ENCODE measurements around the gene RHO. TPM values are rescaled to one million over a fixed set of nuclear protein-coding genes. Genes with fewer than 3 reads are reported as not detected.
"Not testable (repeated sequence)": the region's sequence is repeated elsewhere in the genome, so short reads cannot be mapped to it uniquely, and the experiment has no call there.

RHO gene
- total RNA-seq, 1 donor from 2014 or later, result not detected

DNA sequence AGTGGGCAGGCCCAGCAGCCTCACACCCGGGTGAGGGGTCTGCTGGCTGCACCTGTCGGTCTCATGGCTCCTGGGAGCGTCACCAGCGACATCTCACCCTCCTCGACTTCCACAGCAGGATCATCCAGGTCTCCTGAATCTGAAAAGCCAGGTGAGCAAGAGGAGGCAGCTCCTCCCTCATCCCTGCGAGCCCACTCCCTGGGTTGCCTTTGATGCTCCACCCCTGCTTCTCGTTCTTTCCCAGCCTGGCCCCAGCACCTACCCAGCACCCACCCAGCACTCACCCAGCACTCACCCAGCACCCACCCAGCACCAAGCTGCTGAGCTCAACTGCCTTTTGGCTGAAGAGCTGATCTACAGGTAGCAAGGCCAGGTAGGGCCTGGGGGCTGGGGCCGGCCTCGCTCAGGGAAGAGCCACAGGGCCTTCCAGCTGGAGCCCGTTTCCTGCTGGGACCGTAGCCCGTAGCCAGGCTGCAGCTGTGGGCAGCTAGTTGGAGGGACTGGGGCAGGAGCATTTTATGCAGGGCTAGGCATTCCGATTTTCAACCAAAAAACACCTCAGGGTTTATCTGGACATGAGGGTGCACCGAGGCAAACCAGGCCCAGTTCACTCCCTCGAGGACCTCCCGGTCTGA, 14.8 kb downstream of the RHO start, which contains the start of gene H1-8:
TSS of gene H1-8 (plus strand) at position 20 of the 635 bp plus-strand sequence. CDS start at position 64, 44 bp downstream.
- no peak for DNase-seq (ENCODE audit: low read depth)

GRCh38 chr3:129543999-129544398, 15.6 kb downstream of the RHO start:
- DNase-seq (ENCODE audit: low read depth), result no peak

DNA sequence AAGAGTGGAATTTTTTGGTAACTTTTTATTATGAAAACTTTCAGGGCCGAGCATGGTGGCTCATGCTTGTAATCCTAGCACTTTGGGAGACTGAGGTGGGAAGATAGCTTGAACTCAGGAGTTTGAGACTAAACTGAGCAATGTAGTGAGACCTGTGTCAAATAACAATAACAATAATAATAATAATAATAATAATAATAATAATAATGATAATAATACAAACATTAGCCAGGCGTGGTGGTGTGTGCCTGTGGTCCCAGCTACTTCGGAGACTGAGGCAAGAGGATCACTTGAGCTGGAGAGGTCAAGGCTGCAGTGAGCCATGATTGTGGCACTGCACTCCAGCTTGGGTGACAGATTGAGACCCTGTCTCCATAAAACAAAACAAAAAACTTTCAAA, 17.5 kb downstream of the RHO start:
- DNase-seq (ENCODE audit: low read depth), result not testable (repeated sequence)

DNA sequence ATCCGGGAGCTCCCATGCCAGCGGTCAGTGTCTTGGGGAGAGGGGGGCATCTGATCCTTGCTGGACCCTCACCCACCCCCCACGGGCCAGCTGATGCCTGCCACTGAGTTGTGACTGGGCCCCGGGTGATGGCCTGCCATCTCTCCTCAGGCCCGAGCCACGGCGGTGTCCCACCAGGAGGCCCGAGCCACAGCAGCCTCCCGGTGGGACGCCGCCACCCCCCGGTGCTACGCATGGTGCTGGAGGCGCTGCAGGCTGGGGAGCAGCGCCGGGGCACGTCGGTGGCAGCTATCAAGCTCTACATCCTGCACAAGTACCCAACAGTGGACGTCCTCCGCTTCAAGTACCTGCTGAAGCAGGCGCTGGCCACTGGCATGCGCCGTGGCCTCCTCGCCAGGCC, 18.8 kb downstream of the RHO start:
- DNase-seq (ENCODE audit: low read depth), result no peak

DNA sequence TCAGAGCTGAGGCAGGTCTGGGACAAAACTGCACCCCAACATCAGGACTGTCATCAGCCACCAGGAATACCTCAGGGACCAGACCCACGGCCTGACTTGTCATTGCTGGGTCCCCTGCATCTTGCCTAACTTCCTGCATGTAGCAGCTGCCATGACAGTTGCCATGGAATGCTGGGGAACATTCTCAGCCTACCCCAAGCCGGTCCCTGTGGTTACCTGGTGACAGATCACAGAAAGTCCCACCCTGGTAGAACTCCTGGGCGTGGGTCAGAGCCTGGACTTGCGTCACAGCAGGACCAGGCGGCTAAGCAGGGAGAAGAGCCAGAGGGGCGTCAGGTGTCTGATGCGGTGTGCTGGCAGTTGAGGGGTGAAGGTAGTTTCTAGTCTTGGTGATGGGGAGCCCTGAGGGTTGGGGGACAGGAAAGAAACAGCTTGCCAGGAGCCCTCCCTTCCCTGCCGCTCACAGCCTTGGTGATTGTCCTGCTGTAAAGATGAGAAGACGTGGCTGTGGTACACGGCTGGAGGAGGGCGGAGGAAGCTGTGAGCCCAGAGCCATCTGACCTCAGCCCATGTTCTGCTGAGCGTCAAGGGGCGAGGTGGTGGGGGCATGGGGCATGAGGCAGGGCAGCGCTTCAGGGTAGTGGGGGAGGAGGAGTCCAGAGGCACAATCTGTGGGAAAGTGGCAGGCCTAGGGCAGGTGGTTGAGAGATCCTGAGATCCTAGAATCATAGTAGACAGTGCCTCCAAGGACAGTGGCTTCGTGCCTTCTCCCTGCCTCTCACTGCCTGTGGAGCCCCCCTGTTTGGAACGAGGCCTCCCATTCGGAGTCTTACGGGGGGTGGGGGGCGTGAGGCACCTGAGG, 19.9 kb downstream of the RHO start:
- DNase-seq (ENCODE audit: low read depth), result no peak

DNA sequence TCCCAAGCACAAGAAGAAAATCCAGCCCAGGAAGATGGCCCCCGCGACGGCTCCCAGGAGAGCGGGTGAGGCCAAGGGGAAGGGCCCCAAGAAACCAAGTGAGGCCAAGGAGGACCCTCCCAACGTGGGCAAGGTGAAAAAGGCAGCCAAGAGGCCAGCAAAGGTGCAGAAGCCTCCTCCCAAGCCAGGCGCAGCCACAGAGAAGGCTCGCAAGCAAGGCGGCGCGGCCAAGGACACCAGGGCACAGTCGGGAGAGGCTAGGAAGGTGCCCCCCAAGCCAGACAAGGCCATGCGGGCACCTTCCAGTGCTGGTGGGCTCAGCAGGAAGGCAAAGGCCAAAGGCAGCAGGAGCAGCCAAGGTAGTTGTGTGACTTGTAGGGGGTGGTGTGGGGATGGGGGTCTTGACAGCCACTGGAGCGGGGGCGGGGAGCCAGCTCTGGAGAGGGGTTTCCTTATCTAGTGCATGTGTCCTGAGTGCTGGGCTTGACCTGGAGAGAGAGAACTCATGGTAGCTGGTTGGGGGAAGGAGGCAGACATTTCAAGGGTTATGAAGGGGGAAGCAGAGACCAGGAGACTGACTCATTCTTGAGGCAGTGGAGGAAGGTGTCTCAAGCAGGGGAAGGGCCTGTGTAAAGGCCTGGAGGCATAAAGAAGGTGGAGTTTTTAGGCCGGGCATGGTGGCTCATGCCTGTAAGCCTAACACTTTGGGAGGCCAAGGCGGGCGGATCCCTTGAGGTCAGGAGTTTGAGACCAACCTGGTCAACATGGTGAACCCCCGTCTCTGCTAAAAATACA, 20.8 kb downstream of the RHO start:
- peak; percentile 70 for DNase-seq (ENCODE audit: low read depth)

DNA sequence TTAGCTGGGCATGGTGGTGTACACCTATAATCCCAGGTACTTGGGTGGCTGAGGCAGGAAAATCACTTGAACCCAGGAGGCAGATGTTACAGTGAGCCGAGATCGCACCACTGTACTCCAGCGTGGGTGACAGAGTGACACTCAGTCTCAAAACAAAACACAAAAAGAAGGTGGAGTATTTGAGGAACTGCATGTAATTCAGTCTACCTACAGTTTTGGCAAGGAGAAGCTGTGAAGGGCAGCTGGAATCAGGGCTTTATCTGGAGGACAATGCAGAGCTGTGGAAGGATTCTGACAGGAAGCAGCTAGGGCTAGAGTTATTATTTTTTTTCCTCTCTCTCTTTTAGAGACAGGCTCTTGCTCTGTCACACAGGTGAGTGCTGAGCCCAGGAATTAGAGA, 21.4 kb downstream of the RHO start:
- no peak for DNase-seq (ENCODE audit: low read depth)

DNA sequence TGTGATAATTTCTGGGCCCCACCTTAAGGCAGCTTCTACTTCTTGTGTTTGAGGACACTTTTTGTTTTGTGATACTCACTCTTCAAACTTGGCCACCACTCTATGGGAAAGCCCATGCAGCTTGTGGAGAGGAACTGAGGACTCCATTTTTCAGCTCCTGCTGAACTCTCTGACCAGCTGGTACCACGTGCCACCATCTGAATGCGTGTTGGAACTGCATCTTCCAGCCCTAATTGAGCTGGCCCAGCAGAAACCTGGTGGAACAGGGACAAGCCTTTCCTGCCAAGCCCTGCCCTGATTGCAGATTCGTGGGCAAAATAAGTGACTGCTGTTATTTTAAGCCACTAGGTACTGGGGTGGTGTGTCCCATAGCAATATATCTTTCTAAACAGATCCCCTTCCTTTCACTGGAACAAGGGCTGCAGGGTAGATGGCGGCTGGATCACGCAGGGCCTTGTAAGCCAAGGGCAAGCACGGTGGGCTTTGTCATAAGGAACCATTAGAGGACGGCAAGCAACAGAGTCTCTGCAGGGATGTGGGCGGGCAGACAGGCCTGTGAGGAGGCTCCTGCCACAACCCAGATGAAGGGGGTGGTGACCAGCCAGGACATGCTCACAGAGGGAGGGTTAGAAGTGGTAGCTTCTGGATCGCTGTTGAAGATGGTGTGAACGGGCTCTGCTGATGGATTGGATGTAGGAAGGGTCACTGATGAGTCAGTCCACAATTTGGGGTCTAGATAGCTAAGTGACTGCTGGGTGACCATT, 24.0 kb downstream of the RHO start:
- DNase-seq (ENCODE audit: low read depth), result no peak

GRCh38 chr3:129553171-129553570, 24.7 kb downstream of the RHO start:
- no peak for DNase-seq (ENCODE audit: low read depth)

DNA sequence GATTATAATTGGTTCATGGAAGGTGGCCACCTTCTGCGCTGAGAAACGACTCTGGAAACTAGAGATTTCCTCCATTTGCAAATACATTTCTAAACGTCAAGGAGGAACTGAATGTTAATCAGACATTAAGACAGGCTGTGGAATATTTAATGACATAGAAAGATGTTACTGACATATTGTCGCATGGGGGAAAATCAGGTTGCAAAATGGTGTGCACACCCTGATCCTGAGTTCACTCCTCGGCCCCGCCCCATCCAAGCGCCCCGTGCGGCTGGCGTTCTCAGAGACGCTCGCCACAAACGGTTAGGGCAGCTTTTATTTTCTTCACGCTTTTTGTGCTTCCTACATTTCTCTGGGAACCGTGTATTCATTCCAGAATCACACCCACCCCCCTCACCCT, 25.3 kb downstream of the RHO start:
- no peak for DNase-seq (ENCODE audit: low read depth)

DNA sequence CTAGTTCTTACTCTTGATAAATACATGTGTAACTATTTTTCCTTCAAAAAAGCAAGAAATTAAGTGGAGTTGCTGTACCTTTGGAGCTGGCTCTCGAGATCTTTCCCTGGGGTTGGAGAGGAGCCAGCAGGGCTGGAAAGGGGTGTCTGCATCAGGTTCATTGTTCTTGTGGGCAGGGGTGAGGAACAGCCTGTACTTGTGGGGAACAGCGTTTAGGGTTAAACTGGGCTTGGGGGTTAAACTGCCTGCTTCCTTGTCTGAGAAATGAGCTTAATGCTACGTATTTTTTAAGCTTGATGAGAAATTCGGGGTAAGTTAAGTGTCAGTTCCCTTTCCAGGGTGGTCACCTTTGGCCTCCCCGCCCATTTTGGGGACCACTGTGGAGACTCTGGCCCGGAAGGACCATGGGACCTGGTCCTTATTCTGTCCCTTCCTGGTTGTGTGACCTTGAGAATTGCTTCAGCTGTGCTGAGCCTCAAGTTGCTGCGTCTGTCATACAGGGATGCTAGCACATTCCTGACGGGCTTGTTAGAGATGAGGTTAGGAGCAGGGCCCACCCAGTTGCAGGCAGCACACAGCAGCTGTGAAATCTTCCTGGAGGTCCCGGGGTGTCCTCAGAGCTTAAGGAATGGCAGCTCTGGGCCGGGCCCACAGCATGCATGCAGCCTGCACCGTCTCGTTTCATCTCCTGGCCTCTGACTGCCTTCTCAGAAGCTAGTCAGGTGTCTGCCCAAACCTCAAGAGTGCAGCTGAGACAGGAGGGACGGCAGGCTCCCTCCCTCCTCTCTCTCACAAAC, 26.1 kb downstream of the RHO start:
- DNase-seq (ENCODE audit: low read depth), result no peak

DNA sequence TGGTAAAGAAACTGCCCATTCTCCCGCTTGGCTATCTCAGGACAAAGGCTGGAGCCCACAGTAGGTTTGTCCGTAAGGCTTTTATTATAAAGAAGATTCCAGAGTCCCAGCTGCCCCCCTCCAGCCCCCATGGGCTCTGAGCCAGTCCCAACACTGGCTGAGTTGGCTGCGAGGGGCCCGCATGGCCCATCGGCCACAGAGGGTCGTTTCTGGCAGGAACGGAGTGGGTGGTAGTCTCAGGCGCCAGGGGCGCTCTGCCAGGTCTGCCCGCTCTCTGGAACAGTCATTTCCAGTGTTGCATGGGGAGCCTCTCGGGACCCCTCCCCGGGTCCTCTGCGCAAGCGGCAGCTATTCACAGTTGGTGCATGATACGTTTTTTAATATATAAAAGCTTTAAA, 26.7 kb downstream of the RHO start:
- no peak for DNase-seq (ENCODE audit: low read depth)

GRCh38 chr3:129555616-129556357, 27.3 kb downstream of the RHO start:
- DNase-seq (ENCODE audit: low read depth), result no peak

- no peak for DNase-seq (ENCODE audit: low read depth)
Measured at GRCh38 chr3:129556358-129556695, 27.9 kb downstream of the RHO start.

GRCh38 chr3:129556890-129557547, 28.6 kb downstream of the RHO start:
- no peak for DNase-seq (ENCODE audit: low read depth)

DNA sequence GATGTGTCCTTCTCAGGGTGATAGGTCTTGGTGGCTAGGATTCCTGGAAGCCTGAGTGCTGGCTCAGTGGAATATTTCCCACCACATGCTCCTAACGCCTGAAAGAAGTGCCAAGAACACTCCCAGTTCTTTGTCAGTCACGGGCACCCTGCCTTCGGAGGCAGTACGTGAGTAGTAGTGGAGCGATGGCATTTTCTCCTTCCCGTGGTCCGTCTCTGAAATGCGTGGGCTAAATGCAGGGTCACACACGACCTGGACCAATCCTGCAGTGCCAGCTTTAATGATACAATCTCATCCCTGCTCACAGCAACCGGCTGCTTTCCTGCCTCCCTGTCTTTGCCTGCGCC, 29.1 kb downstream of the RHO start:
- DNase-seq (ENCODE audit: low read depth), result no peak

DNA sequence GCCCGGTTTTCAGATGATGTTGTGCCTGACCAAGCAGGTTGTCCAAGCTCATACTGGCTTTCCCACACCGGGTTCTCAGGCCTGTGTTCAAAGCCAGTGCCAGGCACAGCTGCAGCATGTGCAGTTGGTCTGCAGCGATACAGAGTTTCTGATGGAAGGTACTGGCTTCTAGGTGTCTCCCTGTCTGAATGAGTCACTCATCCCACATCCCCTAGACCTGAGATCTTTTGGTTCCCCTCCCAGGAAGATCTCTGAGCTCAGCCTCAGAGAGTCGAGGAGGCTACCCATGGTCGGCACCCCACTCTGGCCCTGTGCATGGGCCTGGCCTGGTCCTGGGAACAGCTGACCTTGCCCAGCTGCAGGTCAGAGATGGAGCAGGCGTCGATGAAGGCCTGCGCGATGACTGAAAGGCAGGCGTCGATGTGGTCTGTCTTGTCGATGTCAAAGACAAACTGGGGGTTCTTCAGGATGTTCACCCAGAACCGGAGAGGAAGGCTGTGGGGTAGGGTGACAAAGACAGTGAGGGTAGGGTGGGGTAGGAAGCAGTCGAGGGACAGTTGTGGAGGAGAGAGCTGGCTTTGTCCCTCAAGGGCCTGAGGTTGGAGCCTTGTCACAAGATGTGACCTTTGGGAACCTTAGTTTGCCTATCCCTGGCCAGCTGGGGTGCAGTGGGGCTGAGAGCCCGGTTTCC, 29.8 kb downstream of the RHO start:
- no peak for DNase-seq (ENCODE audit: low read depth)

DNA sequence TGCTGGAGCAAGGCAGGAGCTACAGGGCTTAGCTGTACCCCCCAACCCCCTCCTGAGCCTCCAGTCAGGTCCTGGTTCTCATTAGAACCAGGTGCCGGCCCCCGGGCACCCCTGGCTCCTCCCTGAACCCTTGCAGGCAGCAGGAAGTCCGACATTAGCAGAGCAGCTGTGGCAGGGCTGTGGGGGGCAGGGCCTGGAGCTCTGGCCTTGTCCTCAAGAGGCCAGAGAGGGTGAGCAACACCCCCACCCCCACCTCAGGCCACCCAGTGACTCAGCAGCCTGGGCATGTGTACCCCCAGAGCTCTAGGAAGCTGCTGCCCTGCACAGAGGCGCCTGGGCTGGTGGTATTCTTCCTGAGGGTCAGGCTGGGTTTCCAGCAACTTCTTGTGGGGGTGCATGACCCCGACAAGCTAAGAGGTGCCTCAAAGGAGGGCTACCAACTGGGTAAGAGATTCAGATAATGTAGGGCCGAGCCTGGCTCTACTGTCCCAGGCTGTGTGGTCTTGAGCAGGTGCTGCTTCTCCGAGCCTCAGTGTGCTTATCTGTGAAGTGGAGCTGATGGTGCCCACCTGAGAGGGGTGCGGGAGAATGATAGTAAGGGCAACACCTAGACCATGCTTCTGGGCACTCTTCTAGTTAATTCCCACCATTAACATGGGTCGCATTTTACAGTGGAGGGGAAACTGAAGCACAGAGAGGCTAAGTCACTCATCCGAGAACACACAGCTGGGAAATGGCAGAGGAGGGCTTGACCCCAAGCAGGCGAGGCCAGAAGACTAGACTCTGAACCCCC, 30.5 kb downstream of the RHO start:
- peak; percentile 74 for DNase-seq (ENCODE audit: low read depth)

All from renal cortical epithelial cell (primary cell).